ENCODE data around the gene ZNF274.
"Not testable (repeated sequence)": the region's sequence is repeated elsewhere in the genome, so short reads cannot be mapped to it uniquely, and the experiment has no call there.

Gene ZNF274

DNA sequence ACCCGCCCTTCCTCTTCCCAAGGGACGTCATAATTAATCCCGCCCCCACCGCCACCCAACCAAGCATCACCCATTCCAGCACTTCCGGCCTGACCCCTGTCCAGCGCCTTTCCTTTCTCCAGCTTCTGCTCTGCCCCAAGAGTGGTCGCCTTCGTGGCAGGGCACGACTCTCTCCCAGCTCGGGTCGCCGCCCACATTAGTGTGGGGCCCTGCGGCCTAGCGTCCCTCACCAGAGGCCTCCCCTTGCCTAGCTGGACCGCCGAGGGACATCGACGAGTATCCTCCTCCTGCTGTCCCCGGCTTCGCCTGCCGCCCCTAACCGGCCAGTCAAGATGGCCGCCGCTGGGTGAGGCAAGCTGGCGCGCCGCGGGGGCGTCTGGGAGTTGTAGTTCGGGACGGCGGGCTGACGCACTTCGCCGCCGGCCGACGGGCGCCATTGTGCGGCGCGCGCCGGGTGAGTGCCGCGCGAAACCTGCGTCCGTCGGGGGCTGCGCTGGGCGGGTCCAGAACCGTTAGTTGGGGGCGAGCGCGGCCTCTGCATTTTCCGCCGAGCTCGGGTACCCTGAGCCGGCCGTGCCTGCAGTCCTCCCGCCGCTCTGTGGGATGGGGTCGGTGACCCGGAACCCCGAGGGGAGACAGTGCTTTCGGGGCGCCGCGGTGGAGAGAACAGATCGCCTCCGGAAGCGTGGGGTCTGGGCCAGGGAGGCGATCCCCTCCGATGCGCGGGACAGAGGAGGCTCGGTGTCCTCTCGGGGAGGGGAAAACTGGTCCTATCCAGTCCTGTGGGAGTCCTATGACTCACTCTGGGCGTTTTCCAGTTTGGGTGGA, at the start of gene ZNF274:
Gene ZNF274 (plus strand): TSS at position 73 of the 828 bp plus-strand sequence. CDS start 905 bp downstream, outside the sequence.
- DNase-seq (ENCODE audit: low read depth), result peak; percentile 87

DNA sequence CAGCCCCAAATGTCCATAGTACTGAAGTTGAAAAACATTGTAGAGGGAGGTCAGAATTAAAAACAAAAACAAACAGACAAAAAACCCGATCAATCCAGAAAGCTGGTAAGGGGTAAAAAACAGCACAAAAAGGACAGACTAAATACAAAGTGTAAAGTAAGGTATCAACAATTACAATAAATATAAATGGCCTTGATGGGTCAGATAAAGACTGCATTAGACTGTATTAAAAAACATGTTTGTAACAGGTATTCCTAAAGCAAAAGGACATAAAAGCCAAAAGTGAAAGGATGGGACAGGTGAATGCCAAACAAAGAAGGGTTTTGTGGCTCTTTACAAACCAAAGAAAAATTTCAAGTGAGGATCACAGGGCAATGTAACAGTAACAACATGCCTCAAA, 48.6 kb upstream of the ZNF274 start:
- DNase-seq (ENCODE audit: low read depth), result no peak

DNA sequence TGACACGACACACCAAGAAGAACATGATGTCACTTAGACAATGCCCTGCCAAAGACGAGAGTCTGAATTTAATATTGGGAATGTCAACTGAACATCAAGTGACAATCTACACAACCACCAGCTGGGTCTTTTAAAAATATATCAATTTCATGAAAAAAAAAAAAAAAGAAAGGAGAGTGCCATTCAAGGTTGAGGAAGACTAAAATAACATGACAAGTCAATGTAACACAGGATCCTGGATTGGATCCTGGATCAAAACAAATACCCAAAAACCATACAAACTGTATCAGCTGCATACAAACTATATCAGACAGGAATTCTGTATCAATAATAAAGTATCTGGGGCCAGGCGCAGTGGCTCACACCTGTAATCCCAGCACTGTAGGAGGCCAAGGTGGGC, 37.0 kb upstream of the ZNF274 start:
- DNase-seq (ENCODE audit: low read depth), result no peak

DNA sequence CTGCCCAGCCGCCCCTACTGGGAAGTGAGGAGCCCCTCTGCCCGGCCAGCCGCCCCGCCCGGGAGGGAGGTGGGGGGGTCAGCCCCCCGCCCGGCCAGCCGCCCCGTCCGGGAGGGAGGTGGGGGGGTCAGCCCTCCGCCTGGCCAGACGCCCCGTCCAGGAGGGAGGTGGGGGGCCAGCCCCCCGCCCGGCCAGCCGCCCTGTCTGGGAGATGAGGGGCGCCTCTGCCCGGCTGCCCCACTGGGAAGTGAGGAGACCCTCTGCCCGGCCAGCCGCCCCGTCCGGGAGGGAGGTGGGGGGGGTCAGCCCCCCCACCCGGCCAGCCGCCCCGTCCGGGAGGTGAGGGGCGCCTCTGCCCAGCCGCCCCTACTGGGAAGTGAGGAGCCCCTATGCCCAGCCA, 35.4 kb upstream of the ZNF274 start:
- not testable (repeated sequence) for DNase-seq (ENCODE audit: low read depth)

DNA sequence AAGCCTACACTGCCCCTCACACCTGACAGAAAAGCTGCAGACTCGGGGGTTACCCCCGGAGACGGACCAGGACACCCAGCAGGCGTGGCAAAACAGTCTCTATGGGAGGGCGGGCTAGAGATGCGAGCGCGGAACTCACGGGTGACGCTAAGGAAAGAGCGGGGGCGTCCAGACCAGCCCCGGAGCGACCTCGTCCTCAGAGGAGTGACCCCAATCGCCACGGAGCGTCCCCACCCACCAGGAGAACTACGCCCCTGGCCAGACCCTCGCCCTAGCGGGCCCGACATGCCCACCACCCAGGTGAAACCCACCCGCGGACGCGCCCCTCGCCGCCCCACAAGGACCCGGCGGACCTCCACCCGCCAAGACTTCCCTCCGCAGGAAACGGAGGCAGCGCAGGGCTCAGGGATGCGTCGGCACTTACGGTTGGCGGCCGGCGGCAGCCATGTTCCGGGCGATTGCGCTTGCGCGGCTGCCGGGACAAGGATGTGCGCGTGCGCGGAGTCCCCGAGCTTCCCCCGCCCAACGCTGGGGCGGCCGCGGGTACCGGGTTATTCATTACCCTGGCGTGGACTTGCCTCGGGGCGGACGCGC, 32.4 kb upstream of the ZNF274 start, which contains the start of gene ZNF329:
Gene ZNF329 (minus strand): TSS at position 462 of the 594 bp plus-strand sequence. CDS start 21,286 bp downstream, outside the sequence.
- peak; percentile 90 for DNase-seq (ENCODE audit: low read depth)

DNA sequence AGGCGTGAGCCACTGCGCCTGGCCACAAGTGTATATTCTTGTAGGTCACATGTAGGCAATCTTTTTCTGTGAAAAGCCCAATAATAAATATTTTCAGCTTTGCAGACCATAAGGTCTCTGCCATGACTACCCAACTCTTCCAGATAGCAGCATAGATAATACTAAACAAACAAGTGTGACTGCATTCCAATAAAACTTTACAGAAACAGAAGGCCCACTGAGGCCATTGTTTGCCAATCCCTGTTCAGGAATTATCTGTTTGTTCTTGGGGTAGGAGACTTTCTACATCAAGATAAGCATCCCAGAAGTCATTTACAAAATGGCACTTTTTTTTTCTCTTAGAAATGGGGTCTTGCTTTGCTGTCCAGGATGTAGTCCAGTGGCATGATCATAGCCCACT, 29.5 kb upstream of the ZNF274 start:
- DNase-seq (ENCODE audit: low read depth), result no peak

DNA sequence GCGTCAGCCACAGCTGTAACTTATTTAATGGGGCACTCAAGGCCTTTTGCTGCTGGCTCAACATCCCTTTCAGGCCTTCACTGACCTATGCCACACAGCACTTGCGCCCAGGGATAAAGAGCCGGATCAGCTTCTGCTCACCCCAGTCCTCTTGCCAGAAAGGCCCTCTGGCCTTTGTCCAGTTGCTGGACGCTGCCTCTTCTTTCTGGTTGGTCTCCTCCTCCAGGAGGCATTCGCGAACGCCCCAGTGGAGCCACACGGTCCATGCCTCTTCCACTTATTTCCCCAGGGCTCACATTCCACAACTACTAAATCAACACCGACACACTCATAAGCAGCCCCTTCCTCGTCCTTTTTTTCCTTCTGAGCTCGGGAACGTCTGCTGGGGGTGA, 28.6 kb upstream of the ZNF274 start:
- no peak for DNase-seq (ENCODE audit: low read depth)

DNA sequence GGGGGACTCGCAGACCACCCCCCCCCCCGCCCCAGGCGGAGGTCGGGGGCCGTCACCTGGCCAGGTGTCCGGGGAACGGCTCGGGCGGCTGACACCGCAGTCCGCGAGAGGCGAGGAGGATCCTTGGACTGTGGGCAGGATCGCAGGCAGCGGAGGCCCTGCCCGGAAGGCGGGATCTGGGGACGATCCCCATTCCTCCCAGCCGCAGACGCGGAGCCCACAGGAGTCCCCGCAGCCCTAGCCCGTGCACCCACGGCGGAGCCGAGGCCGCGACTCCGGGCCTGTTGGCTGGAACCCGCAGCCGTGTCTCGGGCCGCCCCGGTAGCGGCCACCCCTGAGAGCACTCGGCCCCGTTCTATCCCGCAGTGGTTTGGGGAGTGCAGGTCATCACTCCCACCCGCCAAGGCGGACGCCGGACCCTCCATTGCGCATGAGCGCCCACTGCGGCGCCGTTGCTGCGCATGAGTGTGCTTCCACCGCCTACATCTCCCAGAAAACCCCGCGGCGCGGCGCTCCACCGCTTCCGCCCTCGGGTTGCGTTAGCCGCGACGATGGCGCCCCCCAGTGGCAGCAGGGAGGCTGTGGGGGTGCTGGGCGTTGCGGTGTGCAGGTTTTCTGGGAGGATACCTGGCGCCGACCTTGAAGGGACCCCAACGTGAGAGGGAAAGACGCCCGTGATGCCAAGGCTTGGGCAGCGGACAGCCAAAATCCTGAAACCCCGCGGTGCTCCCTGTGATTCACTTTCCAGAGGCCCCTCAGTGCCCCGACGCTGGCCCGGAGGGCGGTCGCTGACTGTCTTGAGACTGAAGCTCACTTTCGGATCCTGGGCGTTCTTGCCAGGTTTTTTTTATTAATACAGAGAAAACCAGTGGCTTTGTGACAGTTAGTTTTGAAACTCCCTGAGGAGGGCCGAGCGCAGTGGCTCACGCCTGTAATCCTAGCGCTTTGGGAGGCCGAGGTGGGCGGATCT, 27.9 kb upstream of the ZNF274 start:
- DNase-seq (ENCODE audit: low read depth), result peak; percentile 97

DNA sequence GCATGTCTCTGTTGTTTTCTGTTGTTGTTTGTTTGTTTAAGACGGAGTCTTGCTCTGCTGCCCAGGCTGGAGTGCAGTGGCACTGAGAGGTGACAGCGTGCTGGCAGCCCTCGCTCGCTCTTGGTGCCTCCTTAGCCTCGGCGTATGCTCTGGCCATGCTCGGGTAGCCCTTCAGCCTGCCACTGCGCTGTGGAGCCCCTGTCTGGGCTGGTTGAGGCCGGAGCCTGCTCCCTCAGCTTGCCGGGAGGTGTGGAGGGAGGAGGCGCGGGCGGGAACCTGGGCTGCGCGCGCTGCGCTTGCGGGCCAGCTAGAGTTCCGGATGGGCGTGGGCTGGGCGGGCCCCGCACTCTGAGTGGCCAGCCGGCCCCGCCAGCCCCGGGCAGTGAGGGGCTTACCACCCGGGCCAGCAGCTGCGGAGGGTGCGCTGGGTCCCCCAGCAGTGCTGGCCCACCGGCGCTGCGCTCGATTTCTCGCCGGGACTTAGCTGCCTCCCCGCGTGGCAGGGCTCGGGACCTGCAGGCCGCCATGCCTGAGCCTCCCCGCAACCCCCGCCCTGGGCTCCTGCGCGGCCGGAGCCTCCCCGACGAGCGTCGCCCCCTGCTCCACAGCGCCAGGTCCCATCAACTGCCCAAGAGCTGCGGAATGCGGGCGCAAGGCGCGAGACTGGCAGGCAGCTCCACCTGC, 25.7 kb upstream of the ZNF274 start:
- no peak for DNase-seq (ENCODE audit: low read depth)

DNA sequence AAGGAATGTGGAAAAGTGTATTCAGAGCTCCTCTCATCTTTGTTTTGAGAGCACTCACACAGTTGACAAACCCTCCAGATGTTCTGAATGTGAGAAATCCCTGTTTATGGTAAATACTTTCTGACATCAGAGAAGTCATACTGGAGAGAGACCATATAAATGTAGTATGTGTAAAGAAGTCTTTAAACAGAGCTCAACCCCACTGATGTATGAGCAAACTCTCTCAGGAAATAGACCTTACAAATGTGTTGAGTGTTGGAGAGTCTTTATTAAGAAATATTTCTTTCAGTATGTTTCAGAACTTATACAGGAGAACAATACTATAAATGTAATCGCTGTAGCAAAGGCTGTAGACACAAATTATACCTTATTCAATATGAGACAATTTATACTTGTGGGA, 16.6 kb upstream of the ZNF274 start:
- DNase-seq (ENCODE audit: low read depth), result no peak

DNA sequence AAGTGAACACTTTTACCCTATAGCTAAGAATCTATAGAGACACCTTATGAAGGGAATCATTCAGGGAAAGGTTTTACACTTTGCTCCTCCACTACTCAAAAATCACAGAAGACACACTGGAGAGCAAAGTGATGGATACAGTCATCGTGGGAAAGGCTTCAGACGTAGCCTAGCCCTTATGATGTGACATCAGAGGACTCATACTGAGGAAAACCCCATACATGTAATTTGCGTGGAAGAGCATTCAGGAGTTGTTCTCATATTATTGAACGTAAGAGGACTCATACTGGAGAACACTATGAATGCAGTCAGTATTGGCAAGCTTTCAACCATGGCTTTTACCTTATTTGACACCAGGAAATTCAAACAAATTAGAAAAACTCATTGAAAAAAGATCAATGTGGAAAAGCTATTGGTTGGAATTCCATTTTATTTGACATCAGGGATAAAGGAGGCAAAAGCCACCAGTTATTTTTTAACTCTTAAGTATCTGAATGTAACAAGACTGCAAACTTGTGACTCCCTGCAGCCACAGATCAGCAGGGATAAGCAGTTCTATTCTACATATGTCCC, 16.1 kb upstream of the ZNF274 start:
- DNase-seq (ENCODE audit: low read depth), result no peak

DNA sequence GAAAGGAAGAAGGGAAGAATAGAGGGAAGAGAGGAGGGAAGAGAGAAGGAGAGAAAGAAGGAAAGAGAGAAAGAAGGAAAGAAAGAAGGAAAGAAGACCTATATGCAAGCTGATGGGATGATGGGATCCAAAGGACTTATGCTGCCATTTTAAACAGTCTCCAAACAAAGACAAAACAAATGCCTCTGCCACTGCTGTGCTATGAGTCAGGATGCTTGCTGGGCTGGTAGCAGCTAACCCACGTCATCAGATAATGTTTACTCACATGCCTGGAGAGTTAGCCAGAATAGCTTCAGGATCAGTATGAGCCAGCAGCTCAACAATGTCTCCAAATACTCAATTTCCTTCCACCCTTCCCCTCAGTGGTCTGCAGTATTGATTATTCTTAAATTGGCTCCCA, 12.0 kb upstream of the ZNF274 start:
- no peak for DNase-seq (ENCODE audit: low read depth)

DNA sequence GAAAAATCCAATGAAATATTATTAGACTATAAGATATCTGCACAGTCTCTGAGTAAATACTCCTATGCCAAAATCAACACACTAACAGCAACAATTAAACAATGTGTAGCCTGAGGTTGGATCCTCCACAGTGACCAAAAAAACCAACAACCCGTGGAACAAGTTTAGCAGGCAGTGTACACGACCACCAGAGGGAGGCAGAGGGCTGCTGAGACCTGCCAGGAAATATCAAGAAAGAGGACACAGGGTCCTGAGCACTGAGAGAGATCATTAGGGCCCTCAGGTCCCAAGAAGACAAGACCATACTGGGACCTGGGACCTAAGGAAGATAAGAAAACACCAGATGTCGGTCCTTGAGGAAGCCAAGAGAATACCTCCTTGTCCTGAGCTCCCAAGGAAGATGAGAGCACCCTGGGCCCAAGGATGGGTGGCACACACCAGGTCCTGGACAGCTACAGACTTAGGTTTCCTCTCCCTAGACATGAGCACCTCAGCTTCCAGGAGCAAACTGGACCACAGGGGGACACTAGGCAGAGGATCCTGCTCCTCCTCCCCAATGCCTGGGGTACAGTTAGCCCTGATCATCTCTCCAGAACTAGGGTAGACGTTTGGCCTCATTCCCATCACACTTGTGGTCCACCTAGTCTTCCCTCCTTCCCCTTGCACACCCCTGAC, 822 bp upstream of the ZNF274 start:
- peak; percentile 32 for DNase-seq (ENCODE audit: low read depth)

DNA sequence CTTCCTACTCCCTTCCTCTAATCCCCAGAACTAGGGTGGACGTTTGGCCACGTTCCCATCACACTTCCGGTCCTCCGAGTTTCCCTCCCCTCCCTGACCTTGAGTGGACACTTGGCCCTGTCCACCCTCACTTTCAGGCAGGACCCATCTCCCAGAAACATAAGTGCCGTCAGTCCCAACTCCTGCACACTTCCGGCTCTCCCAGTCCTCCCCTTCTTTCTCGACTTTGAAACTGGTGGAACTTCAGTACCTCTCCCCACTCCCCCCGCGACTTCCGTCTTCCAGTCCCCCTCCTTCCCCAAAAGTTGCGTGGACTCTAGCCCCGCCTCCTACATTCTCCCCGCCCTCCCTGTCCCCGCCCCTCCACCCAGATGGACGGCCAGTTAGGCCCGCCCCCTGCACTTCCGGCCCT, 278 bp upstream of the ZNF274 start:
- DNase-seq (ENCODE audit: low read depth), result no peak

DNA sequence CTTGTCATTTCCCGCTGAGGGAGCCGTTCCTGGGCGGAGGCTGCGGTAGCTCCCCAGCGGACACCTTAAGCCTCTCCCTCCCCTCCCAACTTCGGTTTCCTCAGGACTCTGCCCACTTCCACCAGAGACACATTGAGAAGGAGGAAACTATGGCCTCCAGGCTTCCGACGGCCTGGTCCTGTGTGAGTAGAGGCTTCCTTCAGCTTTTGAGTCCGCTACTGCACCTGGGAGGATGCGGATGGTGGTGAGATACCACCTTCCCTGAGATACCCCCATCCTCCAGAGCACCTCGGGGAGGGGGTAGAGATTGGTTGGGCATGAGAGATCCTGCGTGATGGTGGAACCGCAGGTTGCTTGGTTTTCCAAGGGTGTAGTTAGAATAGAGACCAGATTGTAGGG, 955 bp downstream of the ZNF274 start:
- DNase-seq (ENCODE audit: low read depth), result no peak

DNA sequence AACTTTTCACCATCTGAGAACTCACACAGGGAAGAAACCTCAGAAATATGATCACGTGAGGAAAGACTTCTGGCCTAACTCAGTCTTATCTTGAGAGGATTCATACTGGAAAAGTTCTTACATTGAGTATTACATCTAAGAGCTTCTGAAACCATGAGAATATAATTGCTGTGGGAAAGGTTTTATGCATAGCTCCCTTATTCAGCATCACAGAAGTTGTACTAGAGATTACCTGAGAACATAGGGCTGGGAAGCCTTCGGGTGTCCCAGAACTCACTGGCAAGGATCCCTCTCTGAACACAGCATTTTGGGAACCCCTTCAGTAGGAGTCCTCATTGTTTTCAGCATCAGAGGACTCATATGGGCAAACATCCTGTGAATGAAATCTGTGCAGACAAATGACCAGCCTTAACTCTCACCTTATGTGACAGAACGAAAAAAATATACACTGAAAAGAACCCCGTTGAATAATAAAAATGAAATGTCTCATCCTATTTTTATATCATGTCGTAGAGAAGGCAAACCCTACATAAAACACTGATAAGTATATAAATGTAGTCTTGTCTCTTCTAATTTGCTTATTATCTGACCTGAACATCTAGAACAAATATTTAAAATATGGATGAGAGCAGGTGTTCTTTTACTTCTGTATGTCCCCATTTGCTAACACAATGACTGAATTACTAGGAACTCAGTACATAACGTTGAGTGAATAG, 14.2 kb downstream of the ZNF274 start:
- no peak for DNase-seq (ENCODE audit: low read depth)

DNA sequence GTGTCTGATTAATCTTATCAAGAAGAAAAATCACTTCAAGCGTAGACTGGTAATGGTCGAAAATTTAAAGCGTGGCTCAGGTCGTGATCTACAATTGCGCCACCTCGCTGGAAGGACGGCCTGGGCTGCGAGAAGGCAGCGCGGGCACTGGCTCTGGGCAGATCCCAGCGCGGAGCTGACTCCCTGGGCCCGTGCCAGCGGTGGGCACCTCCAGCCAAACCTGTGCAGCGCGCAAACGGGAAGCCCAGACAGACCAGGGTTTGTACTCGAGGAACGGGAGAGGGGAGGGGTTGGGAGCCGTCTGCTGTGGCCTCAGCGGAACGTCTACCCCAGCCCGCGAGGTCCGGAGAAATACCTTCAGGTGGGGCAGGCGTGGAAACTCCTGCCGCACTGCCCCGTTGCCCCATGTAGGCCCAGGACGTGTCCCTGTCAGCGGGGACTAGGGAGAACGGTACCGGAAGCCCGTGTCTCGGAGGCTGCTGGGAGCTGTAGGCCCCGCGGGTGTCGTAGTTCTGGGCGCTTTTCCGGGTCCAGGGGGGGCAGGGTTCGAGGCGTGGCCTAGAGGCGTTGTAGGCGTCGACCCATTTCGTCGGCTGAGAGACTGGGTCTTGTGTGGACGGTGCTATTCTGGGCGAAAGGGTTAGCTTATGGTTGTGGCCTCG, 21.1 kb downstream of the ZNF274 start:
- no peak for DNase-seq (ENCODE audit: low read depth)

DNA sequence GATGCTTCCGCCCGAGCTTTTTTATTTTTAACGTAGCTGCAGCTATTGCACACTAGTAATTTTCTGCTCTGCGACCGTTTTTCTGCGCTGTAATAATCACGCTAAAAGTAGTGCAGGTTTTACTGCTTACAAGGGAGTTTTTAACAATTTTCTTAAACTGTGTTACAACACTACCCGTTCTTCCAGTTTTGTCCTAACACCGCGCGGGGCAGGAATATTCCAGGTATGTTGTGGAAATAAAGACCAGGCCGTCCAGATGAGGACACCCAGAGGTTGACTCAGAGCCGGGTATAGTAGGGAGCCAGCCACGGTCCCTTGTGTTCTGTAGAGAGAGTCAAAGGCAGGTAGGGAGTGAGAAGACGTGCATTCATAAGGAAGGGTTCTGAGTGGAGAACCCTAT, 21.7 kb downstream of the ZNF274 start:
- no peak for DNase-seq (ENCODE audit: low read depth)

DNA sequence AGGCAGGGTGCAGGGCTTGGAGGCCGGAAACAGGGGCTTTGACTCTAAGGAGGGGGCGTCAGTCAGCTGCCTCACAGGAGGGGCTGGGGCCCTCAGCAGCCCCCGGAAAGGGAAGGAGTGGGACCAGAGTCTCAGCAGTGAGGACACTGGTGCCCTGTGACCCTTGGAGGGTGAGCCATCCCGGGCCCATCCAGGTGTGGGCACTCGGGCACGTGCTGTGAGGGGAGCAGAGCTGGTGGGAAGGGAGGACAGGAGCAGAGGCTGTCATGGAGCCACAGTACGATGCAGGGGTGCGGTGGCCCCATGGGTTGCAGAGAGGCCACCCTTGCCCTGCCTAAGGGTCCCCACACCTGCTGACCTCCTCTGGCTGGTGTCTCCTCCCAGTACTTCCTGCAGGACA, 26.7 kb downstream of the ZNF274 start:
- no peak for DNase-seq (ENCODE audit: low read depth)

All from stimulated activated CD8-positive, alpha-beta memory T cell treated with anti-CD3 and anti-CD28 coated beads, Interleukin-12 subunit alpha, Interleukin-12 subunit beta, amount 100 ng/mL, for 4 hours (primary cell).